ENCODE results near the gene TP63. TPM values are rescaled to one million over a fixed set of nuclear protein-coding genes. Genes with fewer than 3 reads are reported as not detected.

Gene TP63
- total RNA-seq, 1 experiment from 2014 or later = not detected

DNA sequence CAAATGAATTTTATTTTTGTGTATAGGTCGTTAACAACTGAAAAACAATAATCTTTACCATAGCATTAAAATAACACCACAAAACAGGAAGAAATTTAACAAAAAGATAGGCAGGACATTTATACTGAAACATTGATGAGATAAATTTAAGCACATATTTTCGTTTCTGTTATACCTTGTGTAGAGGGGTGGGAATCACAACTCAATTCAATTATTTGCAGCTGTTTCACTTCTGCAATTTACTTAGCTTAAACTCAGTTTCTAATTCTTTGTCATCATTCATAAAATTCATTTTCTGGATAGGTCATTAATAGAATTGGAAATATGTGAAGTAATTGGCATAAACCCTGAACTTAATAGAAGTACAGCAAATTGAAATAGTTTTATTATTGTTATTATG is 42.3 kb downstream of the TP63 start:
- Histone ChIP-seq H2BK5ac (ENCODE audit: insufficient read length, low read length) (no peak overlapping the region), H3K27ac (ENCODE audit: insufficient read length, low read depth, low read length) (no peak overlapping the region), H3K9me3 (ENCODE audit: control insufficient read depth, low read depth, low read length) (no peaks in the 10 kb centered on the region), H2BK12ac (ENCODE audit: insufficient read length, low read depth, low read length) (no peak overlapping the region), H4K20me1 (ENCODE audit: control insufficient read depth, insufficient read depth, insufficient read length) (no peaks in the 10 kb centered on the region), H3K79me2 (ENCODE audit: insufficient read depth, low read length) (no peaks in the 10 kb centered on the region), H3T11ph (ENCODE audit: low read length) (no peak overlapping the region), H4K5ac (ENCODE audit: insufficient read length, low read depth, low read length) (no peak overlapping the region), H3K4me2 (ENCODE audit: insufficient read depth, insufficient read length, low read length) (no peak overlapping the region), H3K18ac (ENCODE audit: insufficient read length, low read depth, low read length) (no peak overlapping the region), H3K4me1 (ENCODE audit: insufficient read depth, low read length) (no peaks in the 10 kb centered on the region), H2BK15ac (ENCODE audit: low read depth, low read length) (no peak overlapping the region), H3K56ac (ENCODE audit: insufficient read length, low read depth, low read length) (no peak overlapping the region), H2AFZ (ENCODE audit: low read length) (no peak overlapping the region), H3K23ac (ENCODE audit: insufficient read length, low read depth, low read length) (no peak overlapping the region), H2BK120ac (ENCODE audit: low read depth, low read length, poor library complexity, severe bottlenecking) (no peak overlapping the region), H3K79me1 (ENCODE audit: insufficient read depth, low read depth, low read length, poor library complexity, severe bottlenecking) (no peaks in the 10 kb centered on the region), H2AK5ac (ENCODE audit: insufficient read length, low read length) (no peak overlapping the region), H4K8ac (replicated peaks; ENCODE audit: insufficient read length, low read depth, low read length) (no peak overlapping the region), H3K23me2 (ENCODE audit: insufficient read length, low read depth, low read length, poor library complexity, severe bottlenecking) (no peaks in the 10 kb centered on the region), H3K9ac (ENCODE audit: extremely low read depth, insufficient read length, low read length) (no peak overlapping the region), H3K4ac (ENCODE audit: low read depth, low read length) (no peak overlapping the region), H2BK20ac (ENCODE audit: low read depth, low read length, poor library complexity, severe bottlenecking) (no peak overlapping the region), H4K91ac (ENCODE audit: insufficient read length, low read depth, low read length) (no peak overlapping the region), H3K27me3 (ENCODE audit: insufficient read depth, low read length) (no peaks in the 10 kb centered on the region), H3K14ac (ENCODE audit: insufficient read depth, low read length) (no peak overlapping the region)
- peaks cover 5 to 7% of the 10 kb centered on the region in 2 experiments for H3K4me1 Mint-ChIP-seq
- no peak overlapping the region for H3K27ac Mint-ChIP-seq
- peaks cover 3% of the 10 kb centered on the region for H3K27me3 Mint-ChIP-seq (ENCODE audit: low read depth)
- no peak overlapping the region for H3K4me3 Mint-ChIP-seq
- no peaks in the 10 kb centered on the region; a peak in 1 of 7 replicates for H3K36me3 Mint-ChIP-seq (ENCODE audit: insufficient read depth in 1 of 3, low read depth in 3 of 3)
- TF ChIP-seq, protein P1, sequence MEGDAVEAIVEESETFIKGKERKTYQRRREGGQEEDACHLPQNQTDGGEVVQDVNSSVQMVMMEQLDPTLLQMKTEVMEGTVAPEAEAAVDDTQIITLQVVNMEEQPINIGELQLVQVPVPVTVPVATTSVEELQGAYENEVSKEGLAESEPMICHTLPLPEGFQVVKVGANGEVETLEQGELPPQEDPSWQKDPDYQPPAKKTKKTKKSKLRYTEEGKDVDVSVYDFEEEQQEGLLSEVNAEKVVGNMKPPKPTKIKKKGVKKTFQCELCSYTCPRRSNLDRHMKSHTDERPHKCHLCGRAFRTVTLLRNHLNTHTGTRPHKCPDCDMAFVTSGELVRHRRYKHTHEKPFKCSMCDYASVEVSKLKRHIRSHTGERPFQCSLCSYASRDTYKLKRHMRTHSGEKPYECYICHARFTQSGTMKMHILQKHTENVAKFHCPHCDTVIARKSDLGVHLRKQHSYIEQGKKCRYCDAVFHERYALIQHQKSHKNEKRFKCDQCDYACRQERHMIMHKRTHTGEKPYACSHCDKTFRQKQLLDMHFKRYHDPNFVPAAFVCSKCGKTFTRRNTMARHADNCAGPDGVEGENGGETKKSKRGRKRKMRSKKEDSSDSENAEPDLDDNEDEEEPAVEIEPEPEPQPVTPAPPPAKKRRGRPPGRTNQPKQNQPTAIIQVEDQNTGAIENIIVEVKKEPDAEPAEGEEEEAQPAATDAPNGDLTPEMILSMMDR (conservative IDR thresholded peaks at IDR 0.05) = no peak
- no peaks in the 10 kb centered on the region for H3K9me3 Mint-ChIP-seq
- WGBS (ENCODE audit: extremely low coverage, insufficient read length, low lambda C conversion rate) = no CpG with 5 or more reads among the region's 2 CpGs
- no peak for DNase-seq

Measured in H9 (cell line).